NCI-H187 treated with DMSO at 0.1 percent for 48 hours (cell line): Measurements from ENCODE around the gene LONP1.
"Not testable (repeated sequence)": the region's sequence is repeated elsewhere in the genome, so short reads cannot be mapped to it uniquely, and the experiment has no call there.

Experiments
- DNase-seq: peaks from one replicate; lab custom pipeline; 2025; lab: John Stamatoyannopoulos, UW

LONP1 gene

DNA sequence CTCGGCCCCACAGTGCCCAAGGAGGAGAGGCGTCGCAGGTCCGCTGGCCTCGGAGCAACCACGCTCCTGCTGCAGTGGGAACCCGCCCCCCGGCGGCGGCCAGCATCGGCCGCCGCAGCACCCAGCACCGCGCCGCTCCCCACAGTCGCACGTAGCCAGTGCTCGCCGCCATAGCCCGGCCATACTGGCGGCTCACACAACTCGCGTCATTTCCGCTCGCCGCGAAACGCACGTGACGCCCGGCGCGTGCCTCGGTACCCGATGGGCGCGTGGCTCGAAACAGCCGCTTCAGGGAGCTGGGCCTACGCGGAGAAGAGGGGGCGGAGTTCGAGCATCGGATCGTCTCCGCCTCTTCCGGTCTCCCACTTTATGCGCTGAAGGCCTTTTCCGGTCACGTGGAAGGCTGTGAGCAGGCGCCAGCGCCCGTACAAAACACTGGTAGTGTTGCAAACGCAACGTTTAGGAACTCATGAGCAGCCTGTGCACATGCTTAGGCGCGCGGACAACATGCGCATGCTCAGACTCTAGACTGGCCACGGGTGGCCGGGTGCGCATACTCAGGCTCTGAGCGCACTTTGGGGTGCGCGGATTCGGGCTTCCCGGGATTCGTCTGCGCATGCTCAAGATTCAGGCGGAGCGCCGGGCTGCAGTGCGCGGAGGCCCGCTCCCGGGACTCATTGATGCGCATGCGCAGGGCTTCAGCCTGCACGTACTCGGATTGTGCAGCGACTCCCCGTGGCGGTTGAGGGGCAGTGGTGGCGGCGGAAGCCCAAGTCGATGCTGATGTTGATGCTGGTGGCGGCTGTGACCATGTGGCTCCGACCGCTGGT is at the start of gene LONP1, which contains the start of gene CATSPERD:
LONP1 (minus strand) TSS at position 186 of the 830 bp plus-strand sequence; CDS start at position 172, 14 bp downstream.
CATSPERD (plus strand) TSS at position 677 of the 830 bp plus-strand sequence; CDS start at position 778, 101 bp downstream.
- DNase-seq, result peak; percentile 56

GRCh38 chr19:5767949-5768348 is 48.0 kb upstream of the LONP1 start:
- no peak for DNase-seq

- no peak for DNase-seq
Observed at GRCh38 chr19:5765220-5765619, 45.3 kb upstream of the LONP1 start.

GRCh38 chr19:5762608-5763217 is 42.8 kb upstream of the LONP1 start:
- no peak for DNase-seq

GRCh38 chr19:5753743-5754142 is 33.8 kb upstream of the LONP1 start:
- DNase-seq, result no peak

DNA sequence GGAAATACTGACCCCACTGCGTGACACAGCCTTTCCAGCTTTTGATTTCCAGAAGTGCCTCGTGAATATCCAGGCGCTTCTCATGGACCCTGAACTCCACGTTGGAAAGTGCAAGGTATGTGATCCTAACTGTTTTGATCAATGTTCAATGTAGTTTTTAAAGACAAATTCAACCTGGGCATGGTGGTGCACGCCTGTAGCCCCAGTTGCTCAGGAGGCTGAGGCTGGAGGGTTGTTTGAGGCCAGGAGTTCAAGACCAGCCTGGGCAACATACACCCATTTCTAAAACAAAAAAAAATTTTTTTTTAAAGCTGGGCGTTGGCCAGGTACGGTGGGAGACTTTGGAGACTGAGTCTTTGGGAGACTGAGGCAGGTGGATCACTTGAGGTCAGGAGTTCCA is 31.8 kb upstream of the LONP1 start:
- no peak for DNase-seq

DNA sequence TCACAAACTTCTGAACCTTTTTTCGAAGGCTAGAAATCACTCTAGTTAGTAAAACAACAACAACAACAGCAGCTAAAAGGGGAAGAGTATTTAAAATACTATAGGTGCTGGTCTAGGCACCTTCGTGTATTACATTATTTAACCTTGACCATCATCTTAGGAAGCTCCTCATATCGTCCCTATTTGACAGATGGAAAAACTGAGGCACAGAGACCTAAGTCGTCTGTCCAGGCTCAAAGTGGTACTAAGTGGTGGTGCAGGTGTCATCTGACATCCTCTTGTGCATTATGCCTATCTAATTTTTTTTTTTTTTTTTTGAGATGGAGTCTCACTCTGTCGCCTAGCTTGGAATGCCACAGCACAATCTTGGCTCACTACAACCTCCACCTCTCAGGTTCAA is 29.6 kb upstream of the LONP1 start:
- DNase-seq, result no peak

GRCh38 chr19:5748920-5749319 is 29.0 kb upstream of the LONP1 start:
- not testable (repeated sequence) for DNase-seq

DNA sequence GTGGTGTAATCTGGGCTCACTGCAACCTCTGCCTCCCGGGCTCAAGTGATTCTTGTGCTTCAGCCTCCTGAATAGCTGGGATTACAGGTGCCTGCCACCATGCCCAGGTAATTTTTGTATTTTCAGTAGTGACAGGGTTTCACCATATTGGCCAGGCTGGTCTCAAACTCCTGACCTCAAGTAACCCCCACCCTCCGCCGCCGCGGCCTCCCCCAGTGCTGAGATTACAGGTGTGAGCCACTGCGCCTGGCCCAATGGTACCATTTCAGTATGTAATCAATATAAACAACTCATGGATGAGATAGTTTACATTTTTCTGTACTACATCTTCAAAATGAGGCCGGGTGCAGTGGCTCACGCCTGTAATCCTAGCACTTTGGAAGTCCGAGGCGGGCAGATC is 25.1 kb upstream of the LONP1 start:
- not testable (repeated sequence) for DNase-seq

GRCh38 chr19:5743630-5744029 is 23.7 kb upstream of the LONP1 start:
- DNase-seq, result no peak

GRCh38 chr19:5742051-5742450 is 22.1 kb upstream of the LONP1 start:
- no peak for DNase-seq

DNA sequence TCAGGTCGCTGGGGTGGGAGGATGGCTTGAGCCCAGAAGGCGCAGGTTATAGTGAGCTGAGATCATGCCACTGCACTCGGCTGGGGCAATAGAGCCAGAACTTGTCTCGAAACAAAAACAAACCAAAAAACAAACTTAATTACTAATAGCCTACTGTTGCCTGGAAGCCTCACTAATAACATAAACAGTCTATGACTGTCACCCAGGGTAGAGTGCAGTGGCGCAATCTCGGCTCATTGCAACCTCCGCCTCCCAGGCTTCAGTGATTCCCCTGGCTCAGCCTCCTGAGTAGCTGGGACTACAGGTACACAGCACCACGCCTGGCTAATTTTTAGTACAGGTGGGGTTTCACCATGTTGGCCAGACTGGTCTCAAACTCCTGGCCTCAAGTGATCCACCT is 18.5 kb upstream of the LONP1 start:
- no peak for DNase-seq

DNA sequence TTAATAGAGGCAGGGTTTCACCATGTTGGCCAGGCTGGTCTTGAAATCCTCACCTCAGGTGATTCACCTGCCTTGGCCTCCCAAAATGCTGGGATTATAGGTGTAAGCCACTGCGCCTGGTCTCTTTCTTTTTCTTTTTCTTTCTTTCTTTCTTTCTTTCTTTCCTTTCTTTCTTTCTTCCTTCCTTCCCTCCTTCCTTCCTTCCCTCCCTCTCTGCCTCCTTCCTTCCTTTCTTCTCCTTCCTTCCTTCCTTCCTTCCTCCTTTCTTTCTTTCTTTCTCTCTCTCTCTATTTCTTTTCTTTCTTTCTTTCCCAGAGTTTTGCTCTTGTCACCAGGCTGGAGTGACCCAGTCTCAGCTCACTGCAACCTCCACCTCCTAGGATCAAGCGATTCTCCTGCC is 13.2 kb upstream of the LONP1 start:
- not testable (repeated sequence) for DNase-seq

DNA sequence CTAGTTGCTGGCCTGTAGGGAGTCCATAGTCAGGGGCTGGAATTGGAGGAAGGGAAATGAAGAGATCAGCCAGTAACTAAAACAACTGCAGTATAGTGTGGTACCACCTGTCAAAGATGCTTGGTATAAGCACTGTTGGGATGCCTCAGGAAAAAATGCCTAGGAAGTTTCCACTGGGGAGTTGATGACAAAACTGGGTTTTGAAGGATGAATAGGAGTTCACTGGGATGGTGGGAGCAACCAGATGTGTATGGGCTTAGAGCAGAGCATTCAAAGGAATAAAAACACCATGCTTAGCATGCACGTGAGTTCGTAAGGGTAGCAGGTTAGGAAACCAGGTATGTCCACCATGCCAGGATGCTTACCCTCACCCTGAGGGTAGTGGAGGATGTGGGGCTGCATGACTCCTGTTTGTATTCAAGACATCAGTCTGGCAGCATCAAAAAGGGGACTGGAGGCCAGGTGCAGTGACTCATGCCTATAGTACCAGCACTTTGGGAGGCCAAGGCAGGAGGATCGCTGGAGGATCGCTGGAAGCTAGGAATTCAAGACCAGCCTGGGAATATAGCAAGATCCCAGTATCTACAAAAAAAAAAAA is 7.6 kb upstream of the LONP1 start:
- DNase-seq, result no peak

DNA sequence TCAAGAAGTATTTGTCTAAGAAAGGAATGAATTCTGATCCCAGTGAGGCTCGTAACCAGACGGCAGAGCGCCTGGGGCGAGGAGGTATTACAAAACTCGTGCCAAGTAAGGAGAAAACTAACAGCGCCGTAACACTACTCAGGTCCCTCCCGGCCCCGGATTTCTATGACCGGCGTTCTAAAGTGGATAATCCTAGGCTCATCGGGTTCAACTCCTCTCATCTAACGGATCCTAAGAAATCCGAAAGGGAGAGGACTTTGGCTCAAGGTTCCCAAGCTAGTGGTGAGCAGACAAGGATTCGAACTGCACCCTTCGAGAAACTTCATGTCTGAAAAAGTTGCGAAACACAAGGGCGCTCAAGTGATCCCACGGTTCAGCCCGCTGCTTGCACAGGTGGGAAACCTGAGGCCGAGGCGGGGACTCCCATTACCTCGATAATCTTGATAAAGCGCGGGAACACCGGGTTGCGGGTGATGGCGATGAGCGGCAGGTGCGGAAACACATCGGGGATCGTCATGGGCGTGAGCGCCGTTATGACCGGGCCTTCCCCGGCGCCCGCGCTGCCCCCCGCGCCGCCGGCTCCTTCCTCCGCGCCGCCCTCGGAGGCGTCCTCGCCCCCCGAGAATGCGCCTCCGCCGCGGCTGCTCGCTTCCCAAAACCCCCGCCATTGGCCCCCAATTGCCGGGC is 529 bp downstream of the LONP1 start:
- no peak for DNase-seq

DNA sequence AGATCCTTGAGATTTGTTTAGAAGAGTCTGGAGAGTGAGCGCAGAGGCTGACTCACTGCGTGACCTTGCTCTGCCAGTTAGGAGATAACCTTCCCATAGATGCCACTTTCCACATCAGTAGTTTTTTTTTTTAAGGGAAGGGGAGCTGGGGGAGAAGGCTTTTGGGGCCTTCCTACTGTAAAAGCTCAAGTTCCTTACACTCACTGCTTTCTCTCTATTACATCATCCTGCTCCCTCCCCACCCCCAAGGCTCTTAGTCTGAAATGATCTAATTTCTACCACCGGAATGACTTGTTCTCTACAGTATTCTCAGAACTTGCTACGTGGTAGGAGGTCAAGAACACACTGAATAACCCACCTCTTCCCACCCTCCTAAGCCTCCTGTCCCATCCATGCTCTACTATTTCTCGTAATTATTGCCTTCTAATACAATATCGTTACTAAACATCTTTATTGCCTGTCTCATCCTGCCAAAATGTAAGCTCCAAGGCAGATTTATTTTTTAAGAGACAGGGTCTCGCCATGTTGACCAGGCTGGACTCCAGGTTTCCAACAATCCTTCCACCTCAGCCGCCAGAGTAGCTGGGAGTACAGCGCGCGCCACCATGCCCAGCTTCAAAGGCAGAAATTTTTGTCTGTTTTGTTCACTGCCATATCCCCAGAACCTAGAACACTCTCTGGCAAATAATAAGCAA is 1.2 kb downstream of the LONP1 start:
- DNase-seq, result no peak

DNA sequence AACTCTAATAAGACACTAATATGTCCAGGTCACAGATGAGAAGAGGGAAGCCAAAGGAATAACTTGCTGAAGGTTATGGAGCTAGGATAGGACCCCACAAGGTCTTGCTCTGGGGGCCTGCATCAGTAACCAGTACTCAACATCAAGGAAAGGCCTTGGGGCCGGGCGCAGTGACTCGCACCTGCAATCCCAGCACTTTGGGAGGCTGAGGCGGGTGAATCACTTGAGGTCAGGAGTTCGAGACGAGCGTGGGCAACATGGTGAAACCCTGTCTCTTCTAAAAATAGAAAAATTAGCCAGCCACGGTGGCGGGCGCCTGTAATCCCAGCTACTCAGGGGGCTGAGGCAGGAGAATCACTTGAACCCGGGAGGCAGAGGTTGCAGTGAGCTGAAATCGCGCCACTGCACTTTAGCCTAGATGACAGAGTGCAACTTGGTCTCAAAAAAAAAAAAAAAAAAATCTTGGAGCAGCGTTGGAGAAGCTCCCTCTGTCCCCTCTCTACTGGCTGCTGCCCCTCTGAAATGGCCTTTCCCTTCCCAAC is 1.8 kb downstream of the LONP1 start:
- DNase-seq, result no peak

DNA sequence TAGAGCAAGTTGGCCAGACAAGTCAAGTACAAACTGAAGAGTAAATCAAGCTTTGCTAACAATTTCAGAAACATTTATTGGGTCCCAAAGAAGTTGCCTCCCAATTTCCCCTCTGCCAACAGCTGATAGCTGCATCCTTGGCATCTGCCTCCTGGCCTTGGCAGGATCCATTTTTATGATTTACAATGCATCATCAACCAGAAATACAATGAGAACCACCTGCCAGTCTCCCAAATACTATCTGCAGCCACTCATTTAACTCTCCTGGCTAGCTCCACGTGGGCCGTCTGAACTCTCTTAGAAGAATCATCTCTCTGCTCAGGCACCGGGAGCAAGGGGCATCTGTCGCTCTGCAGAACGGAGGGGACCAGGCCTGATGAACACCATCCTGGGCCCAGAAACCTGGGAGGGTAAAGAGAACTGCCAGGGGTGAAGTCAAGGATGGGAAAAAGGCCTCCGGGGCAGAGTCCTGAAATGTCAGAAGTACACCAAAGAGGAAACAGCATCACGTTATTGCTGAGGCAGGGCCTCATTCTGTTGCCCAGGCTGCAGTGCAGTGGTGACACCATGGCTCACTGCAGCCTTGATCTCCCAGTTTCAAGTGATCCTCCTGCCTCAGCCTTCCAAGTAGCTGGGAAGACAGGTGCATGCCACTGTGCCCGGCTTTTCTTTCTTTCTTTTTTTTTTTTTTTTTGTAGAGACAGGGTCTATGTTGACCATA is 2.6 kb downstream of the LONP1 start:
- no peak for DNase-seq

DNA sequence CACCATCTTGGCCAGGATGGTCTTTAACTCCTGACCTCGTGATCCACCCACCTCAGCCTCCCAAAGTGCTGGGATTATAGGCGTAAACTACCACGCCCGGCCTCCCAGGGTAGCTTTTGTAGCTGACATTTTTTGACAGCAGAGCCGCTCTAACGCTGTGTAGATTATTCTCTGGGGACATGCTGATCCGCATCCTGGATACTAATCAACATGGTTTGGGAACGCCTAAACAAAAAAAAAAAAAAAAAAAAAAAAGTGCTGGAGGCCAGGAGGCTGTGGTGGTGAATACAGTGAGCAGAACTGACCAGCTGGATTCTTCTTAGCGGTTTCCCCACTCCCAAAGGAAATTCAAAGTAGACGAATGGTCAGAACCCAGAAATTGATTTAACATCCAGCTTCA is 5.1 kb downstream of the LONP1 start:
- no peak for DNase-seq

GRCh38 chr19:5713228-5713627 is 6.7 kb downstream of the LONP1 start:
- DNase-seq, result no peak

GRCh38 chr19:5711713-5712161 is 8.2 kb downstream of the LONP1 start:
- DNase-seq, result no peak
